IPS DF 4.7 (cell line): ENCODE data around the gene SLC34A3.
"Not testable (repeated sequence)": the region's sequence is repeated elsewhere in the genome, so short reads cannot be mapped to it uniquely, and the experiment has no call there.

Experiments
- DNase-seq: peaks from one replicate; pipeline ENCODE4 v3.0.0-alpha.2; 2013; ENCODE audit warnings: low spot score; ENCODE audit errors: extremely low read depth

Gene SLC34A3

GRCh38 chr9:137255448-137256114 lies 24.9 kb downstream of the SLC34A3 start:
- no peak for DNase-seq

- DNase-seq: no peak
Measured at GRCh38 chr9:137256362-137256761, 25.7 kb downstream of the SLC34A3 start.

GRCh38 chr9:137256856-137257255 lies 26.2 kb downstream of the SLC34A3 start:
- DNase-seq: no peak

- DNase-seq: not testable (repeated sequence)
Measured at GRCh38 chr9:137262173-137262908, 31.6 kb downstream of the SLC34A3 start.

- no peak for DNase-seq
Measured at GRCh38 chr9:137262909-137263285, 32.2 kb downstream of the SLC34A3 start.

GRCh38 chr9:137263506-137263905 lies 32.8 kb downstream of the SLC34A3 start:
- no peak for DNase-seq

GRCh38 chr9:137264067-137264466 lies 33.4 kb downstream of the SLC34A3 start:
- no peak for DNase-seq

- DNase-seq: no peak
Measured at GRCh38 chr9:137265496-137266161, 34.9 kb downstream of the SLC34A3 start.

GRCh38 chr9:137266162-137266527 lies 35.4 kb downstream of the SLC34A3 start:
- no peak for DNase-seq

- no peak for DNase-seq
Measured at GRCh38 chr9:137266585-137267453, 36.1 kb downstream of the SLC34A3 start.

- no peak for DNase-seq
Measured at GRCh38 chr9:137267933-137268355, 37.2 kb downstream of the SLC34A3 start.

GRCh38 chr9:137268538-137269201 lies 38.0 kb downstream of the SLC34A3 start:
- DNase-seq: no peak

- no peak for DNase-seq
Measured at GRCh38 chr9:137269231-137269772, 38.6 kb downstream of the SLC34A3 start.

- DNase-seq: no peak
Measured at GRCh38 chr9:137270929-137271695, 40.4 kb downstream of the SLC34A3 start.

- no peak for DNase-seq
Measured at GRCh38 chr9:137271696-137272076, 41.0 kb downstream of the SLC34A3 start.

- DNase-seq: no peak
Measured at GRCh38 chr9:137272241-137273094, 41.8 kb downstream of the SLC34A3 start.

- DNase-seq: no peak
Measured at GRCh38 chr9:137273095-137273490, 42.4 kb downstream of the SLC34A3 start.

- no peak for DNase-seq
Measured at GRCh38 chr9:137273611-137274320, 43.1 kb downstream of the SLC34A3 start.
